Esophagus squamous epithelium (tissue), 5 donors: ENCODE measurements around the gene DLG3. TPM values are rescaled to one million over a fixed set of nuclear protein-coding genes. Genes with fewer than 3 reads are reported as not detected.

Experiments
- DNase-seq: peaks from one replicate; lab custom pipeline; 2025; lab: John Stamatoyannopoulos, UW
- H3K27ac ChIP-seq, 4 donors: fragments of 200-600 bp; sonication (generic); one replicate each; pipeline ENCODE4 v1.5.1; 2016 to 2019; ENCODE audit warnings: mild to moderate bottlenecking in 1 of 4
- H3K27me3 ChIP-seq, 4 donors: fragments of 200-600 bp; sonication (generic); 1 replicate in 3 of 4; 2 replicates in 1 of 4; pipeline versions ENCODE4 v1.5.1 to v1.6.0; 2017 to 2021; ENCODE audit warnings: antibody characterized with exemption in 1 of 4
- H3K36me3 ChIP-seq, 3 donors: fragments of 200-600 bp; sonication (generic); one replicate each; pipeline ENCODE4 v1.5.1; 2016 to 2019
- H3K4me1 ChIP-seq, 3 donors: fragments of 200-600 bp; sonication (generic); one replicate each; pipeline ENCODE4 v1.5.1; 2017 to 2019
- H3K4me3 ChIP-seq, 4 donors: fragments of 200-600 bp; sonication (generic); 1 replicate in 3 of 4; 2 replicates in 1 of 4; pipeline ENCODE4 v1.5.1; 2016 to 2019; ENCODE audit warnings: mild to moderate bottlenecking in 2 of 4, moderate library complexity in 1 of 4
- H3K9me3 ChIP-seq, 3 donors: fragments of 200-600 bp; sonication (generic); one replicate each; pipeline ENCODE4 v1.5.1; 2016 to 2019
- POLR2A ChIP-seq, 4 donors: fragments of 450-650 bp; IDR thresholded peaks; one replicate each; pipeline ENCODE4 v1.6.1; 2017; ENCODE audit warnings: antibody characterized with exemption in 4 of 4, mild to moderate bottlenecking in 4 of 4, moderate library complexity in 3 of 4
- WGBS, 2 donors: methylation state at CpG; one replicate each; pipeline ENCODE4 v1.1.5; 2018; 5-methylcytosine and 5-hydroxymethylcytosine counted together
- intact Hi-C: fragments of 100-400 bp; cut with DNase I; formaldehyde crosslinking; loops from one replicate; pipeline ENCODE4 v1.15.0; 2022
- total RNA-seq, 4 donors: library from RNA; depleted of rRNA; stranded (reverse); fragments of >200 nt; gene quantifications; one replicate each; pipeline ENCODE4 v1.1.0, GENCODE V29; 2016
- TF ChIP-seq, protein P1 (sequence below), 6 experiments: fragments of 450-650 bp in 4 of 6; fragments of 200-600 bp in 2 of 6; sonication (generic) in 2 of 6; IDR thresholded peaks; one replicate each; pipeline ENCODE4 v1.5.1; 2016 to 2019; ENCODE audit warnings: antibody characterized with exemption in 6 of 6, mild to moderate bottlenecking in 4 of 6, moderate library complexity in 4 of 6
- donor health status: DM: yes; HTN: yes; CAD: no.

Gene DLG3
- total RNA-seq, 4 donors from 2014 or later: 20.8 to 36.7 (median 28.3) TPM

DNA sequence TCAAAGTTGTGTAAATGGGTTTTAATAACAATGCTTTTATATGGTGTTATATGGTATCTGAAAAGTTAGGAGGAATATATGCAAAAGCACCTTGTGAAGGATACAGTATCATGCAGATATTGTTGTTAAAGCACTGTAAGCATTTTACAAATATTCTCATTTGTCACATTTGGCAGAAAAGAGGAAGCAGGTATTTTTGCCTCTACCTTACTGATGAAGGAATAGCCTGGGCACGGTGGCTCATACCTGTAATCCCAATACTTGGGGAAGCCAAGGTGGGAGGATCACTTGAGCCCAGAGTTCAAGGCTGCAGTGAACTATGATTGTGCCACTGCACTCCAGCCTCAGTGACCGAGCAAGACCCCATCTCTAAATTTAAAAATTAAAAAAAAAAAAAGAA, 33.7 kb upstream of the DLG3 start:
- H3K9me3 ChIP-seq: no peaks in the 10 kb centered on the region
- DNase-seq: no peak
- intact Hi-C loops: no loop called here
- no peak overlapping the region for H3K27ac ChIP-seq
- H3K27me3 ChIP-seq: no peaks in the 10 kb centered on the region
- no peak overlapping the region for H3K4me3 ChIP-seq
- TF ChIP-seq, protein P1, sequence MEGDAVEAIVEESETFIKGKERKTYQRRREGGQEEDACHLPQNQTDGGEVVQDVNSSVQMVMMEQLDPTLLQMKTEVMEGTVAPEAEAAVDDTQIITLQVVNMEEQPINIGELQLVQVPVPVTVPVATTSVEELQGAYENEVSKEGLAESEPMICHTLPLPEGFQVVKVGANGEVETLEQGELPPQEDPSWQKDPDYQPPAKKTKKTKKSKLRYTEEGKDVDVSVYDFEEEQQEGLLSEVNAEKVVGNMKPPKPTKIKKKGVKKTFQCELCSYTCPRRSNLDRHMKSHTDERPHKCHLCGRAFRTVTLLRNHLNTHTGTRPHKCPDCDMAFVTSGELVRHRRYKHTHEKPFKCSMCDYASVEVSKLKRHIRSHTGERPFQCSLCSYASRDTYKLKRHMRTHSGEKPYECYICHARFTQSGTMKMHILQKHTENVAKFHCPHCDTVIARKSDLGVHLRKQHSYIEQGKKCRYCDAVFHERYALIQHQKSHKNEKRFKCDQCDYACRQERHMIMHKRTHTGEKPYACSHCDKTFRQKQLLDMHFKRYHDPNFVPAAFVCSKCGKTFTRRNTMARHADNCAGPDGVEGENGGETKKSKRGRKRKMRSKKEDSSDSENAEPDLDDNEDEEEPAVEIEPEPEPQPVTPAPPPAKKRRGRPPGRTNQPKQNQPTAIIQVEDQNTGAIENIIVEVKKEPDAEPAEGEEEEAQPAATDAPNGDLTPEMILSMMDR (IDR thresholded peaks at IDR 0.05): no peak
- no peak for TF ChIP-seq POLR2A (IDR thresholded peaks at IDR 0.05)
- no peaks in the 10 kb centered on the region for H3K4me1 ChIP-seq
- H3K36me3 ChIP-seq: no peaks in the 10 kb centered on the region
- 72 to 100% methylated on average over 2 of the region's 2 CpGs for WGBS, 2 donors

DNA sequence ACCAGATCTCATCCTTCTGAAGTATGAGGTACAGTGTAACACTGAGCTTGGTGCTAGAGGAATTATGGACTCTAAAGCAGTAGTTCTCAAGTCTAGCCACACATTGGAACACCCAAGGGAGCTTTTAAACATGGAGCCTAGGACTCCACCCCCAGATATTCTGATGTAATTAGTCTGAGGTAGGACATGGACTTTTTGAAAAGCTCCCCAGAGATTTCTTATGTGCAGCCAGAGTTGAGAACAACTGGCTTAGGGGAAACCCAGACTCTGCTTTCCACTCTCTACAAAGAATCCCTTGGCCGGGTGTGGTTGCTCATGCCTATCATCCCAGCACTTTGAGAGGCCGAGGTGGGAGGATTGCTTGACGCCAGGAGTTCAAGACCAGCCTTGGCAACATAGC, 33.2 kb upstream of the DLG3 start:
- H3K4me3 ChIP-seq: no peak overlapping the region
- 82 to 100% methylated on average over 1 to 3 of the region's 3 CpGs for WGBS, 2 donors
- H3K27ac ChIP-seq: no peak overlapping the region
- intact Hi-C loops: no loop called here
- no peaks in the 10 kb centered on the region for H3K9me3 ChIP-seq
- H3K27me3 ChIP-seq: no peaks in the 10 kb centered on the region
- no peak for TF ChIP-seq POLR2A (IDR thresholded peaks at IDR 0.05)
- TF ChIP-seq, protein P1 (IDR thresholded peaks at IDR 0.05): no peak
- no peak for DNase-seq
- H3K36me3 ChIP-seq: no peaks in the 10 kb centered on the region
- no peaks in the 10 kb centered on the region for H3K4me1 ChIP-seq

DNA sequence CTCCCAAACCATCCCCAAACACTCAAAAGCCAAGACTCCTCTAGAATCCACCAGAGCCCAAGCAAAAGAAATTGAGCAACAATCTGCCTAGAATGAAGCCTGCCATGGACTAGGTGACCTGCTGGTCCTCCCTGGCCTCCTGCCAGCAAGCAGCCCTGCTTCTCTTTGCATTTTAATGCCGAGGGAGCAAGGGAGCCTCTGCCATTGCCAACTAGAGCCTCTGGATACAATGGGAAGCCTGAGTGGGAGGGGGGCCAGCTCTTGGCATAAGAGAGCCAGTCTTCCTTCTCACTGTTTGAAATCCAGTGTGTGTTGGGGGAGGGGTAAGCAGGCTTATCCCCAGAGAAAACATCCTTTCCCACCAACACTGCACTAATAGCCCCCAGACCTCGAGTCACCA, 23.0 kb upstream of the DLG3 start:
- WGBS, 2 donors: 40% methylated on average over 1 of the region's 2 CpGs; no CpG with 5 or more reads in 1 of the 2 donors

DNA sequence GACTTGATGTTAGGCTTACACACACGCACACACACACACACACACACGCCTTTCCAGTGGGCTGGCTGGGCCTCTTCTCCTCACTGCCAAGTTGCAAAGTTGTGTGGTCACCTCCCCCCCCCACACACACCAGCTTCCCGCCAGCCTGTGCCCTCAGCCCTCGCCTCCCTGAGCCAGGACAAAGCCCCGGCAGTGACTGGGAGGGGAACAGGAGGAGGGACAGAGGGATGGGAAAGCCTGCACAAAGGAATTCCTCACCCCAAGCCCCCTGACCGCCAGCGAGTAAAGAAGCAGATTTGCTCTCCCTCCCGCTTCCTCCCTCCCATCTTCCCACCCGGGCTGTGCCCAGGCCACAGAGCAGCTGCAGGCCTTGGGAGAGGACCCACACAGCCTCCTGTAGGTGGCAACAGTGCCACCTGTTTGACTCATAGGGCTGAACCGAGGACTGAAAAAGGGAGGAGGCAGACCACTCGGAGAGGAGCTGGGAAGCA, 21.7 kb upstream of the DLG3 start, which contains the start of gene GDPD2:
TSS of gene GDPD2 (plus strand) at position 464 of the 491 bp plus-strand sequence. CDS start 1,671 bp downstream, outside the sequence.
- Histone ChIP-seq H3K36me3 (no peaks in the 10 kb centered on the region), H3K4me3 (no peak within 1 kb of the TSS), H3K27ac (no peak within 1 kb of the TSS), H3K4me1 (peaks cover 0 to 15% (median 0%) of the 10 kb centered on the region in 3 donors), H3K9me3 (no peaks in the 10 kb centered on the region), H3K27me3 (no peaks in the 10 kb centered on the region)
- intact Hi-C loops: no loop called here
- TF ChIP-seq, protein P1 (IDR thresholded peaks at IDR 0.05): peak in 2 of 6 experiments; percentile 17 to 42
- TF ChIP-seq POLR2A (IDR thresholded peaks at IDR 0.05): no peak
- WGBS, 2 donors: no CpG with 5 or more reads among the region's 11 CpGs
- no peak for DNase-seq

More for the DNA sequence above, 23.0 kb upstream of the DLG3 start:
- Histone ChIP-seq H3K4me1 (peaks cover 0 to 15% (median 0%) of the 10 kb centered on the region in 3 donors), H3K4me3 (no peak overlapping the region), H3K9me3 (no peaks in the 10 kb centered on the region), H3K27ac (no peak overlapping the region), H3K27me3 (no peaks in the 10 kb centered on the region), H3K36me3 (no peaks in the 10 kb centered on the region)
- no peak for DNase-seq
- TF ChIP-seq POLR2A (IDR thresholded peaks at IDR 0.05): no peak
- intact Hi-C loops: no loop called here

DNA sequence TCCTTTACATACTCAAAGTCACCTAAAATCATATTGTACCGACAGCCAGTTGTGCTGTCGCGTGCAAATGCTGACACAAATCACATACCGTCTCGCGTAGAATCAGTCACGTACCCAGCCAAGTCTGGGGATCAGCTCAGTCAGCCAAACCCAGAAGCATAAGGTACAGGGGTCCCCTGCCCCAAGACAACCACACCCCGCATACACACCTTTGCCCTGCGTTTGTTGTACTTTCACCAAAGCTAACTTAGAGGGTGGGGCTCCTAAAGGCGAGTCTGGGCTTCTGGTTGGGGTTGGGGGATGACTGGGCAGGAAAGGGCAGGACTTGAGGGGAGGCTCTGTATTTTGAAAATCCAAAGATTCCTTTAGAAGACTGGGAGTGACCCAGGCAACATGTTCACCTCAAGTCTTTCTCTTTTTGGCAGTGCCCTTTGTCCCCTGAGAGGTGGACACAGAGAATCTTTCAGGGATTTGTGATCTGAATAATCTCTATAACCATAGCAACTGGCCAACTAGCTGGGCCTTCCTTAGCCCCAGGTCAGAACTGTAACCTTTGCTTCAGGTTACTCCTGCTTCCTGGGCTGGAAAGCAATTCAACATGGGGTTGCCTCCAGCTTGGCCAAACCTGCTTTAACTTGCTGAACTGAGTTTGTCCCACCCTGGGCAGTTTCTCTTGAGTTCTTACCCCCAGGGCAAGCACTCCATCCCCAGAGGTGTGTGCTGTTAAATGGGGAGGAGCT, 20.5 kb upstream of the DLG3 start:
- H3K27ac ChIP-seq: no peak overlapping the region
- no peaks in the 10 kb centered on the region for H3K36me3 ChIP-seq
- TF ChIP-seq, protein P1 (IDR thresholded peaks at IDR 0.05): no peak
- TF ChIP-seq POLR2A (IDR thresholded peaks at IDR 0.05): no peak
- no peak overlapping the region for H3K4me3 ChIP-seq
- peaks cover 0 to 15% (median 0%) of the 10 kb centered on the region in 3 donors for H3K4me1 ChIP-seq
- no peaks in the 10 kb centered on the region for H3K27me3 ChIP-seq
- H3K9me3 ChIP-seq: no peaks in the 10 kb centered on the region
- 56% methylated on average over 4 of the region's 10 CpGs; no CpG with 5 or more reads in 1 of the 2 donors for WGBS, 2 donors
- intact Hi-C loops: no loop called here
- no peak for DNase-seq
